Measurements from ENCODE around the gene SYMPK. TPM values are rescaled to one million over a fixed set of nuclear protein-coding genes. Genes with fewer than 3 reads are reported as not detected.
A peak's percentile ranks its signal among the peaks of the same experiment; 100 is the strongest.
"Not testable (repeated sequence)": the region's sequence is repeated elsewhere in the genome, so short reads cannot be mapped to it uniquely, and the experiment has no call there.

Gene SYMPK
- total and polyA plus RNA-seq, 8 donors = 32.2 to 420 (median 79.8) TPM

DNA sequence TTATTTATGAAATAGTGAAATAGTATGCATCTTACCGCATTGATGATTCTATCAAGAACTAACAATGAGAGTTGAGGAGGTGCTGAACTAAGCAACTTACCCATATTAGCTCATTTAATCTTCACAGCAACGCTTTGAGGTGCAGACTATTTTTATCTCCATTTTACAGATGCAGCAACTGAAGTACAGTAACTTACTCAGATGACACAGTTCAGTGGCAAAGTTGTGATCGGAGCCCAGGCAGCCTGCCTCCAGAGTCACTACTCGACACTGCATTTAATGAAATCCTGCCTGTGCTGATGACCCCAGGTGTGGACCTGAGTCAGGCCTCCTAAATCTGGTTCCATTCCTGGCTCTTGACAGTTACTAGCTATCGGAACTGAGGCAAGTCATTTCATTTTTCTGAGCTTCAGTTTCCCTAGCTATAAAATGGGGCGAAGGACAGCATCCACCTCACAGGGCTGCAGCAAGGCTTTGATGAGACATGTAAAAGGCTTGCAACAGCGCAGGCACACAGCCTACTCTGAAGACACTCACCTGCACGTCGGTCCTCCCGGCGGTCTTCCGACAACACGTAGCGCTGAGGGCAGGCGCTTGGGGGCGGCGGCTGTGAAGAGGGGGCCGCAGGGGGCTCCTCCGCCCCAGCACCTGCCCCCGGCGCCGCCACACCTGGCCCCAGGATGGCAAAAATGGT lies 37.9 kb upstream of the SYMPK start:
- no peak for DNase-seq
- Histone ChIP-seq H3K27me3 (no peaks in the 10 kb centered on the region), H3K4me1 (peaks cover 19 to 33% (median 30%) of the 10 kb centered on the region in 4 donors), H3K4me3 (peak overlapping the region; percentile 73 to 90 (median 84)), H3K27ac (peak overlapping the region in 2 of 5 donors; percentile 78 to 84), H3K9me3 (no peaks in the 10 kb centered on the region), H3K36me3 (peaks cover 26 to 36% (median 33%) of the 10 kb centered on the region in 4 donors)
- intact Hi-C loops (cut with DNase I; ENCODE audit: low total_unique reads) = no loop called here
- WGBS, 5 donors = 60 to 77% (median 71%) methylated on average over 17 to 22 of the region's 22 CpGs
- TF ChIP-seq POLR2A (IDR thresholded peaks at IDR 0.05) (no peak), EP300 (IDR thresholded peaks at IDR 0.05) (no peak), POLR2AphosphoS5 (IDR thresholded peaks at IDR 0.05) (no peak)
- TF ChIP-seq, protein P1, sequence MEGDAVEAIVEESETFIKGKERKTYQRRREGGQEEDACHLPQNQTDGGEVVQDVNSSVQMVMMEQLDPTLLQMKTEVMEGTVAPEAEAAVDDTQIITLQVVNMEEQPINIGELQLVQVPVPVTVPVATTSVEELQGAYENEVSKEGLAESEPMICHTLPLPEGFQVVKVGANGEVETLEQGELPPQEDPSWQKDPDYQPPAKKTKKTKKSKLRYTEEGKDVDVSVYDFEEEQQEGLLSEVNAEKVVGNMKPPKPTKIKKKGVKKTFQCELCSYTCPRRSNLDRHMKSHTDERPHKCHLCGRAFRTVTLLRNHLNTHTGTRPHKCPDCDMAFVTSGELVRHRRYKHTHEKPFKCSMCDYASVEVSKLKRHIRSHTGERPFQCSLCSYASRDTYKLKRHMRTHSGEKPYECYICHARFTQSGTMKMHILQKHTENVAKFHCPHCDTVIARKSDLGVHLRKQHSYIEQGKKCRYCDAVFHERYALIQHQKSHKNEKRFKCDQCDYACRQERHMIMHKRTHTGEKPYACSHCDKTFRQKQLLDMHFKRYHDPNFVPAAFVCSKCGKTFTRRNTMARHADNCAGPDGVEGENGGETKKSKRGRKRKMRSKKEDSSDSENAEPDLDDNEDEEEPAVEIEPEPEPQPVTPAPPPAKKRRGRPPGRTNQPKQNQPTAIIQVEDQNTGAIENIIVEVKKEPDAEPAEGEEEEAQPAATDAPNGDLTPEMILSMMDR (IDR thresholded peaks at IDR 0.05) = no peak

DNA sequence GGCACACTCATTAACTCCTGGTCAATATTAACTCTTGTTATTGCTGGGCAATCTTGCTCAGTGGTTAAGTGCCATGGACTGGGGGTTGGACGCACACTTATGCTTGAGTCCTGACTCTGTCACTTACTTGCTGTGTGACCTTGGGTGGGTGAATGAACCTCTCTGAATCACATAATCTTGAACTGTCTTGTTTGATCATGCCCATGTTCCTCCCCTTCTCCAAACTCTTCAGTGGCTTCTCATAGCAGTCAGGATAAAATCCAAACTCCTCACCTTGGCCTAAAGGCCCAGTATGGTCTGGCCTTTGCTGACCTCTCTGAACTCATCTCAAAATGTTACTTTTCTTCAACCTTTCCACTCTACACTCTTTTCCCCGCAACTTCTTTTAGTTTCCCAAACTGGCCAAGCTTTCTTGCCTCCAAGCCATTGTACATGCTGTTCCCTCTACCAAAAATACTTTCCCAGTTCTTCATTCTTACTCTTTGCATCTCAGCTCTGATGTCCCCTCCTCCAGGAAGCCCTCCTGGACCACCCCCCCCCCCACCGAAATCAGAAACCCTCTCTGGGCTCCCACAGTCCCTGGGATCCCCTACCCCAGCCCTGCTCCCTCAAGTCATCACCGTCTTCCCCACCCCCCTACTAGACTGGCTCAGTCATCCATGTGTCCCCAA lies 37.1 kb upstream of the SYMPK start:
- Histone ChIP-seq H3K4me3 (no peak overlapping the region), H3K9me3 (no peaks in the 10 kb centered on the region), H3K36me3 (peaks cover 28 to 45% (median 41%) of the 10 kb centered on the region in 4 donors), H3K4me1 (peaks cover 19 to 33% (median 30%) of the 10 kb centered on the region in 4 donors), H3K27me3 (no peaks in the 10 kb centered on the region), H3K27ac (no peak overlapping the region)
- DNase-seq = no peak
- intact Hi-C loops (cut with DNase I; ENCODE audit: low total_unique reads) = no loop called here
- TF ChIP-seq POLR2A (IDR thresholded peaks at IDR 0.05) = no peak
- no peak for TF ChIP-seq EP300 (IDR thresholded peaks at IDR 0.05)
- no peak for TF ChIP-seq POLR2AphosphoS5 (IDR thresholded peaks at IDR 0.05)
- TF ChIP-seq, protein P1 (IDR thresholded peaks at IDR 0.05) = no peak
- WGBS, 5 donors = 89 to 91% (median 91%) methylated on average over 4 of the region's 4 CpGs

DNA sequence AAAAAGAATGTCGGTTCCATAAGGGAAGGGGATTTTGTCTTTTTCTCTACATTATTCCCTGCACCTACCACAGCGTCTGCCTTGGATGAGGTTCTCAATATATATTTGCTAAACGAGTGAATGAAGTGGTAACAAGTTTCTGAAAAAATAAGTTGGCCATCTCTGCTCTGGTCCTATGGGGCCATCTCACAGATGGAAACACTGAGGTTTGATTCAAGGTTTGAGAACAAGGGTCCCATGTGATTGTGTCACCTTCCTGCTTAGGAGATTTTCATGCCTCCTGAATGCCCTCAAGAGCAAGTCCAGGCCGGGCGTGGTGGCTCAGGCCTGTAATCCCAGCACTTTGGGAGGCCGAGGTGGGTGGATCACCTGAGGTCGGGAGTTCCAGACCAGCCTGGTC lies 36.3 kb upstream of the SYMPK start:
- H3K4me1 ChIP-seq = peaks cover 19 to 33% (median 30%) of the 10 kb centered on the region in 4 donors
- no peak overlapping the region for H3K27ac ChIP-seq
- 92 to 97% (median 93%) methylated on average over 6 to 7 of the region's 7 CpGs for WGBS, 5 donors
- no peak overlapping the region for H3K4me3 ChIP-seq
- DNase-seq = no peak
- no peaks in the 10 kb centered on the region for H3K27me3 ChIP-seq
- H3K9me3 ChIP-seq = no peaks in the 10 kb centered on the region
- H3K36me3 ChIP-seq = peaks cover 30 to 53% (median 47%) of the 10 kb centered on the region in 4 donors
- intact Hi-C loops (cut with DNase I; ENCODE audit: low total_unique reads) = no loop called here
- TF ChIP-seq EP300 (IDR thresholded peaks at IDR 0.05) = no peak
- no peak for TF ChIP-seq POLR2AphosphoS5 (IDR thresholded peaks at IDR 0.05)
- TF ChIP-seq POLR2A (IDR thresholded peaks at IDR 0.05) = no peak
- TF ChIP-seq, protein P1 (IDR thresholded peaks at IDR 0.05) = no peak

DNA sequence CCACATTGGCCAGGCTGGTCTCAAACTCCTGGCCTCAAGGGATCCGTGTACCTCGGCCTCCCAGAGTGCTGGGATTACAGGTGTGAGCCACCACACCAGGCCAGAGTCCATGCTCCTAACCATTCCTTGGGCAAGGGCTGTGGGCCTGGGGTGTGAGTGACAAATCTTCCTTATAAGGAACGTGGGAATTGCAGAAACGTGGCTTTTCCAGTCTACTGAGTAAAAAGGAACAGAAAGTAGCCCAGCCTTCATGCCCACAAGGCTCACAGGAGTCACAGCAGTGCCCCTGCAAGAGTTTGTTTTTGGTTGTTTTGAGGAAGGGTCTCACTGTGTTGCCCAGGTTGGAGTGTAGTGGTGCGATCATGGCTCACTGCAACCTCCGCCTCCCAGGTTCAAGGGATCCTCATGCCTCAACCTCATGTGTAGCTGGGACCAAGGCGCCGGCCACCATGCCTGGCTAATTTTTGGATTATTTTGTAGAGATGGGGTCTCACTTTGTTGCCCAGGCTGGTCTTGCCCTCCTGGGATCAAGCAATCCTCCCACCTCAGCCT lies 34.4 kb upstream of the SYMPK start:
- TF ChIP-seq, protein P1 (IDR thresholded peaks at IDR 0.05) = no peak
- TF ChIP-seq EP300 (IDR thresholded peaks at IDR 0.05) = no peak
- no peak for TF ChIP-seq POLR2A (IDR thresholded peaks at IDR 0.05)
- no peak for TF ChIP-seq POLR2AphosphoS5 (IDR thresholded peaks at IDR 0.05)
- H3K27me3 ChIP-seq = no peaks in the 10 kb centered on the region
- intact Hi-C loops (cut with DNase I; ENCODE audit: low total_unique reads) = no loop called here
- H3K36me3 ChIP-seq = peaks cover 30 to 60% (median 48%) of the 10 kb centered on the region in 4 donors
- H3K4me1 ChIP-seq = peaks cover 13 to 25% (median 21%) of the 10 kb centered on the region in 4 donors
- H3K4me3 ChIP-seq = no peak overlapping the region
- H3K27ac ChIP-seq = no peak overlapping the region
- no peak for DNase-seq
- no peaks in the 10 kb centered on the region for H3K9me3 ChIP-seq
- WGBS, 5 donors = 90 to 94% (median 92%) methylated on average over 8 of the region's 8 CpGs

DNA sequence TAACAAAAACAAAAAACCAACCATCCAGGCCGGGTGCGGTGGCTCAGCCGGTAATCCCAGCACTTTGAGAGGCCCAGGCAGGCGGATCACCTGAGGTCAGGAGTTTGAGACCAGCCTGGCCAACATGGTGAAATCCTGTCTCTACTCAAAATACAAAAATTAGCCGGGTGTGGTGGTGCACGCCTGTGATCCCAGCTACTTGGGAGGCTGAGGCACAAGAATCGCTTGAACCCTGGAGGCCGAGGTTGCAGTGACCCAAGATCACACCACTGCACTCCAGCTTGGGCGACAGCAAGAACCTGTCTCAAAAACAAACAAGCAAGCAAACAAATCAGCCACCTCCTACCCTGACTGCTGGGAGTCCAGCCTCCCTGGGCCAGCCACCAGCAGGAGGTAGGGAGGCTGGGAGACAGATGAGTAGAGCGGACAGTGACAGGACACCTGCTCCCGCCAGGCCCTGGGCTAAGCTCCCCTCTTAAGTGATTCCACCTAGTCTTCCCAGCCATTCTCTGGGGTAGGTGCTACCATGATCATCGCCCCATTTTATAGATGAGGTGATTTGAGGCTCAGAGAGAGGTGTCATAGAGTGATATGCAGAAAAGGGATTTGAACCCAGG lies 33.1 kb upstream of the SYMPK start:
- H3K9me3 ChIP-seq; intact Hi-C loops (cut with DNase I; ENCODE audit: low total_unique reads); H3K27ac ChIP-seq; H3K4me3 ChIP-seq; DNase-seq; H3K27me3 ChIP-seq: not testable (repeated sequence)
- 87 to 95% (median 94%) methylated on average over 12 of the region's 12 CpGs for WGBS, 5 donors
- H3K36me3 ChIP-seq = peaks cover 30 to 72% (median 53%) of the 10 kb centered on the region in 4 donors
- H3K4me1 ChIP-seq = peaks cover 6 to 14% (median 10%) of the 10 kb centered on the region in 4 donors
